Measurements from ENCODE around the gene SSC4D.

The SSC4D gene

DNA sequence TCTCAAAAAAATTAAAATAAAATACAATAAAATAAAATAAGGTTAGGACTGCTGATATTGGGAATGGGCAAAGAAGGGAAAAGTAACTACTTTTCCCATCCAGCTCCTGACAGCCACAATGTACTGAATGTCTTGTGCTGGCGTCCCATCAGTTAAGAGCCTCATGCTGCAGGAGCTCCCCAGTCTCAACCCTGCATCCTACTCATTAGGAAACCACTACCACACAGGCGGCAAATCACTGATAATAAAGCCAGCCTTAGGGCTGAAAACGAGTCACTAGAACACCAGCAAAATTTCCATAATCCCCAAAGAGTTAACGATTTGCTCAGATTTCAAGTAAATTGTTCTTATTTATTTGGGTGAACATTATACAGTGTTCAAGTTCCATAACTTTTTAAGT lies 55.0 kb downstream of the SSC4D start:
- DNase-seq (ENCODE audit: low spot score), result no peak

- DNase-seq (ENCODE audit: low spot score), result no peak
These were observed 55.8 kb downstream of the SSC4D start for GRCh38 chr7:76353744-76354143.

- no peak for DNase-seq (ENCODE audit: low spot score)
These were observed 57.3 kb downstream of the SSC4D start for GRCh38 chr7:76352193-76352592.

DNA sequence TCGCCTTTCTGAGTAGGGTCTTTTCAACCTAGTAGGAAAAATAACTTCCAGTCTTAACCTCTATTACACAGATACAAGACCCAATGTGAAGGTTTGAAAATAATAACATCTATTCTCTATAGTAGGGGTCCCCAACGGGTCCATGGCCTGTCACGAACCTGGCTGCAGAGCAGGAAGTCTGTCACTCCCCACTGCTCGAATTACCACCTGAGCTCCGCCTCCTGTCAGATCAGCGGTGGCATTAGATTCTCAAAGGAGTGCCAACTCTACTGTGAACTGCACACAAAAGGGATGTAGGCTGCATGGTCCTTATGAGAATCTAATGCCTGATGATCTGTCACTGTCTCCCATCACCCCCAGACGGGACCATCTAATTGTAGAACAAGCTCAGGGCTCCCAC lies 58.1 kb downstream of the SSC4D start:
- DNase-seq (ENCODE audit: low spot score), result no peak

DNA sequence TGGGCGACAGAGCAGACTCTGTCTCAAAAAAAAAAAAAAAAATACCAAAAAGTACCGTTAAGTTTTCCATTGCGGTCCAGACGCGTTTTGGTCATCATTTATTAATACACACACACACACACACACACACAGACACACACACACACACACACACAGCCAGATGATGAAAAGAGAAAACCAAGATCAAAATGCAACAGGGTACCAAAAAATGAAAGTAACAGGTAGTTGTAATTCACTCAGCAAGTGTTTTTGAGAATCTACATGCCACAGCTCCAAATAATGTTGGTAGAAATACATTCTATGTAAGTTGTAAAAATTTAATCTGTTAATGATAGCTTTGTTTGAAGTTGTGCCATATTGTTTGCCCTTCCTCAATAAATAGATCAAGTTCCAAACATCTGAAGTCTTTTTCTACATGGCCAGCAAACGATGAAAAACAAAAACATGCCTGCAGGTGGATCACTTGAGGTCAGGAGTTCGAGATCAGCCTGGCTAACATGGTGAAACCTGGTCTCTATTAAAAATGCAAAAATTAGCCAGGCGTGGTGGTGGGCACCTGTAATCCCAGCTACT lies 60.1 kb downstream of the SSC4D start:
- DNase-seq (ENCODE audit: low spot score), result no peak

DNA sequence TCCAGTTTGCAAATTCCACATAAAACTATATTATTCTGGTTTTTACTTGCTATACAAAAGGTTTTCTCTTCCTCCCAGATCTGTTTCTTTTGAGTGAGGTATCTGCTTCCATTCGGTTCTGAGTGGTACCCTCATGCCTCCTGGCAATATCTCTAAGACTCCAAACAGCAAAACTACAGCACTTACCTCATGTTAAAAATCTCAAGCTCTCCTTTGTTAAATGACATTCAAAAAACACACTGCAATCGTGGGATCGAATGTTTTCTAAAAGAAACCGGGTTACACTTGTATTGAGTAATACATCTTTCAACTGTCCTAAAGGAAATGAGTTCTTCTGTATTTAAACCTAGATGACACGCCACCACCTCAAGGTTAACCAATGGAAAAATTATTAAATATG lies 61.8 kb downstream of the SSC4D start:
- no peak for DNase-seq (ENCODE audit: low spot score)

DNA sequence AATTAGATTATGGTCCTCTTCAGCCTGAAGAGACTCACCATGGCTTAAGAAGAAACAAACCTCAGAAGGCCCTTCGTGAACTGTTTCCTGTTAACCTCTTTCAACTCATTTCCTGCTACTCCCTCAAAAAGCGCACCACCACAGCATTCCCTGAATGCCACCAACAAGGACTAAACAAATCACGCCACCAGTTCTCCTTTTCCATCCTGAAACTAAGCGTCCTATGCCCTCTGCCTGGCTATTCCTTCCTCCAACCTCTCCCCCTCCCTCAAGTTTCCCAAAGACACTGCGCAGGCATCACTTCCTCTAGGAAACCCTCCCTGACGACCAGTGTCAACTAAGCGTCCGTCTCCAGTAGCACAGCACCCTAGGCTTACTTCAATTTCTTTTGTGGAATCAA lies 62.7 kb downstream of the SSC4D start:
- DNase-seq (ENCODE audit: low spot score), result no peak

GRCh38 chr7:76346097-76346496 lies 63.4 kb downstream of the SSC4D start:
- no peak for DNase-seq (ENCODE audit: low spot score)

DNA sequence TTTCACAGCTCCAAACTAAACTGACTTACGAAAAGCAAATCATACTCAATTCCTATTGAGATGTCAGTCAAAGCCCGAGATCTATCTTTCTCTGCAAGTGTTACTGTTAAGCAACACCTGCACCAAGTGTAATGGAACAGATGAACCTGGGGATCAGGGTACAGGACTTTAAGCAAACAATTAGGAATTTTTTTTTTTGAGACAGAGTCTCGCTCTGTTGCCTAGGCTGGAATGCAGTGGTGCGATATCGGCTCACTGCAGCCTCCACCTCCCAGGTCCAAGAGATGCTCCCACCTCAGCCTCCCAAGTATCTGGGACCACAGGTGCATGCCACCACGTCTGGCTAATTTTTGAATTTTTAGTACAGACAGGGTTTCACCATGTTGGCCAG lies 65.6 kb downstream of the SSC4D start:
- no peak for DNase-seq (ENCODE audit: low spot score)

DNA sequence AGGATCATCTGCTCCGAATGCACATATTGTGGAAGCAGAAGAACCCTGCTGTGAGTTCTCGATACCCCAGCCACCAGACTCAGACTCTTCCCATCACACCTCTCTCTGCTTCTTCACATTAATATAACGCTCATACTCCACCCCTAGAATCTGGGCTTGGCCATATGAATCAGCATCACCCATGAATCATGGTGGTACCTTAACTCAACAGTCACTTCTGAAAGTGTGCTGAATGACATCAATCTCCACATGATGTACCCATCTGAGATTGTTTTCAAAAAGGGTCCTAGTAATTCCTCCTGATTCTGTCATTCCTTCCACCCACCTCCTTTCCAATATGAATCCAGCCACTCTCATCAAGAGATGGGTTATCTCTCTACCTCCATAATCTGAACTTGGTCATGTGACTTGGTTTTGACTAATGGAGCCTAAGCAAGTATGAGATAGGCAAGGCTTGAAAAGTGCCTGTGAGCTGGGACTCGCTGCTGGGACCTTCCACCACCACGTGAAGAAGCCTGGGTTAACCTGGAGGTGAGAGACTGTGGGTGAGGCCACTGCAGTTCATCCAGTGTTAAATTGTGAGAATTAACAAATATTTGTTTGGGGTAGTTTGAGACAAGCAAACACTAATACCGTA lies 66.1 kb downstream of the SSC4D start:
- no peak for DNase-seq (ENCODE audit: low spot score)

GRCh38 chr7:76342222-76342621 lies 67.3 kb downstream of the SSC4D start:
- no peak for DNase-seq (ENCODE audit: low spot score)

DNA sequence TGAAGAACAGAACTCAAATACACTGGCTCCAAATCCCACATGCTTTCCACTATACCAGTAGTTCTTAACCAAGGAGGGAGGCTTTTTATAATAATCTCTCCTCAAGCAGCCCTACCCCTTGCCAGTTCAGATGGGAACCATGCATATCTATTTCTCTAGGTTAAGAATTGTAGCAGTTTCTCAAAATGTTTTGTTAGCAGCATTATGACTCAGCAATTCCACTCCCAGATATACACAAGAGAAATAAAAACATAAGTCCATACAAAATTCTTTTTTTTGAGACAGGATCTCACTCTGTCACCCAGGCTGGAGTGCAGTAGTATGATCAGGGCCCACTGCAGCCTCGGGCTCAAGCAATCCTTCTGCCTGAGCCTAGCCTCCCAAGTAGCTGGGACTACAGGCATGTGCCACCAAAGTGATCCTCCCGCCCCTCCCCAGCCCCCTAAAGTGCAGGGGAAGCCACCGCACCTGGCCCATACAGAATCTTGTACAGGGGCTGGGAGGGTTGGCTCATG lies 68.8 kb downstream of the SSC4D start:
- DNase-seq (ENCODE audit: low spot score), result no peak
